ENCODE results near the gene RAET1L. TPM values are rescaled to one million over a fixed set of nuclear protein-coding genes. Genes with fewer than 3 reads are reported as not detected.

The RAET1L gene
- total and polyA plus RNA-seq, 9 of the 15 experiments (the other 6 are each of a cell fraction or from before 2014, with no cell fraction given) = not detected

DNA sequence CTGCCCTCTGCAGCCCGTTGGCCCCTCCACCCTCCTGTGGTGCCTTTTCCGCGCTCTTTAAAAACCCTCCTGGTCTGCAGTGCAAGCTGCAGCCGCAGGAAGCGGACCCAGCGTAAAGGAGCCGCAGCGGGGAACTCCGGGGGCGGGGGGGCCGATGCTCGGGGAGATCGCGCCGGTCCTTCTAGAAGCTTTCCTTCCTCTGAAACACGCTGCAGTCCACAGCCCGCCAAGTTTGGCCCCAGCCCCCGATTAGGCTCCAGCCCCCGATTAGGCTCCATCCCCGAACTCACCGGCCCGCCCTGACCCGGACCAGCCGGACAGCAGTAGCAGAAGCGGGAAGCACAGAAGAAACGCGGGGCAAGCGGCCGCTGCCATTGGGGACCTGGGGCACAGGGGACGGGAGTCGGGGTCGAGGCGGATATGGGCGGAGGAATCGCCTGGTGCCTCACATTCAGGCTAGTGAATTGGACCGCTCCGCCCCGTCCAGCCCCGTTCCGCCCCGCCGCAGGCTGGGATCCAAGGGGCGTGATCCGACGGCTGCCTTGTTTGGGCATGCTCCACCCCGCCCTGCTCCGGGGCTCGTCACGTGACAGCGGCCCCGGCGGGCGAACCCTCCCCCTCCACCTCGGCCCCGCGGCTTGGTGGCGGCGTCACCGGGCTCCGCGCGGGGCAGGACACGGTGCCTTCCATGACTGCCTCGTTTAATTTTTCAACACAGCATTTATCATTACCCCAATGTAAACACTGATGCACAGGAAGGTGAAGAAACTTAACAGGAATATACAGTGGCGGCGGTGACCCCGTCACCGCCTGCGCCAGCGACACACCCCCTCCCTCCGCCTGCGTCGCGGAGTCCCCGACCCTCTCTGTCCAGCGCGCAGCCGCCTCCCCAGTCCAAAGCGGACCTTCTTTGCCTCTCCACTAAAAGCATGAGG, 20.3 kb downstream of the RAET1L start (continued):
- TF ChIP-seq FOS (IDR thresholded peaks at IDR 0.05; ENCODE audit: extremely low read depth, insufficient read length) = no peak
- TF ChIP-seq SPI1 (IDR thresholded peaks at IDR 0.05; ENCODE audit: borderline replicate concordance, low read depth, low read length) = no peak
- no peak for TF ChIP-seq ZNF41 (CRISPR knock-in tag; conservative IDR thresholded peaks at IDR 0.05)
- TF ChIP-seq KDM5B (IDR thresholded peaks at IDR 0.05; ENCODE audit: insufficient replicate concordance, low read depth, low read length) = no peak
- peak; percentile 66; the same call in 1 of the 2 replicates for TF ChIP-seq ZBTB17 (CRISPR knock-in tag; IDR thresholded peaks at IDR 0.05)
- no peak for TF ChIP-seq ZNF583 (CRISPR knock-in tag; IDR thresholded peaks at IDR 0.05)
- TF ChIP-seq, protein P1, sequence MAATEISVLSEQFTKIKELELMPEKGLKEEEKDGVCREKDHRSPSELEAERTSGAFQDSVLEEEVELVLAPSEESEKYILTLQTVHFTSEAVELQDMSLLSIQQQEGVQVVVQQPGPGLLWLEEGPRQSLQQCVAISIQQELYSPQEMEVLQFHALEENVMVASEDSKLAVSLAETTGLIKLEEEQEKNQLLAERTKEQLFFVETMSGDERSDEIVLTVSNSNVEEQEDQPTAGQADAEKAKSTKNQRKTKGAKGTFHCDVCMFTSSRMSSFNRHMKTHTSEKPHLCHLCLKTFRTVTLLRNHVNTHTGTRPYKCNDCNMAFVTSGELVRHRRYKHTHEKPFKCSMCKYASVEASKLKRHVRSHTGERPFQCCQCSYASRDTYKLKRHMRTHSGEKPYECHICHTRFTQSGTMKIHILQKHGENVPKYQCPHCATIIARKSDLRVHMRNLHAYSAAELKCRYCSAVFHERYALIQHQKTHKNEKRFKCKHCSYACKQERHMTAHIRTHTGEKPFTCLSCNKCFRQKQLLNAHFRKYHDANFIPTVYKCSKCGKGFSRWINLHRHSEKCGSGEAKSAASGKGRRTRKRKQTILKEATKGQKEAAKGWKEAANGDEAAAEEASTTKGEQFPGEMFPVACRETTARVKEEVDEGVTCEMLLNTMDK (IDR thresholded peaks at IDR 0.05; ENCODE audit: borderline replicate concordance, insufficient read depth, low read depth, low read length, poor library complexity, severe bottlenecking) = no peak
- no peak for TF ChIP-seq EWSR1 (IDR thresholded peaks at IDR 0.05; ENCODE audit: borderline replicate concordance, low read depth, partially characterized antibody)
- peak; percentile 94 for TF ChIP-seq BHLHE40 (IDR thresholded peaks at IDR 0.05; ENCODE audit: low read length)
- TF ChIP-seq ZNF23 (CRISPR knock-in tag; IDR thresholded peaks at IDR 0.05) = no peak
- TF ChIP-seq, protein P2, sequence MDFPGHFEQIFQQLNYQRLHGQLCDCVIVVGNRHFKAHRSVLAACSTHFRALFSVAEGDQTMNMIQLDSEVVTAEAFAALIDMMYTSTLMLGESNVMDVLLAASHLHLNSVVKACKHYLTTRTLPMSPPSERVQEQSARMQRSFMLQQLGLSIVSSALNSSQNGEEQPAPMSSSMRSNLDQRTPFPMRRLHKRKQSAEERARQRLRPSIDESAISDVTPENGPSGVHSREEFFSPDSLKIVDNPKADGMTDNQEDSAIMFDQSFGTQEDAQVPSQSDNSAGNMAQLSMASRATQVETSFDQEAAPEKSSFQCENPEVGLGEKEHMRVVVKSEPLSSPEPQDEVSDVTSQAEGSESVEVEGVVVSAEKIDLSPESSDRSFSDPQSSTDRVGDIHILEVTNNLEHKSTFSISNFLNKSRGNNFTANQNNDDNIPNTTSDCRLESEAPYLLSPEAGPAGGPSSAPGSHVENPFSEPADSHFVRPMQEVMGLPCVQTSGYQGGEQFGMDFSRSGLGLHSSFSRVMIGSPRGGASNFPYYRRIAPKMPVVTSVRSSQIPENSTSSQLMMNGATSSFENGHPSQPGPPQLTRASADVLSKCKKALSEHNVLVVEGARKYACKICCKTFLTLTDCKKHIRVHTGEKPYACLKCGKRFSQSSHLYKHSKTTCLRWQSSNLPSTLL (IDR thresholded peaks at IDR 0.05) = 0 out of 2 replicates have a peak, but pooled peaks have one; percentile 31
- TF ChIP-seq HDAC8 (tag; IDR thresholded peaks at IDR 0.05) = no peak
- no peak for TF ChIP-seq SIX5 (IDR thresholded peaks at IDR 0.05; ENCODE audit: borderline replicate concordance in 1 of 2, insufficient read depth in 1 of 2, low read depth in 1 of 2, low read length in 2 of 2)
- TF ChIP-seq ZNF232 (CRISPR knock-in tag; IDR thresholded peaks at IDR 0.05) = no peak
- TF ChIP-seq, protein P3, sequence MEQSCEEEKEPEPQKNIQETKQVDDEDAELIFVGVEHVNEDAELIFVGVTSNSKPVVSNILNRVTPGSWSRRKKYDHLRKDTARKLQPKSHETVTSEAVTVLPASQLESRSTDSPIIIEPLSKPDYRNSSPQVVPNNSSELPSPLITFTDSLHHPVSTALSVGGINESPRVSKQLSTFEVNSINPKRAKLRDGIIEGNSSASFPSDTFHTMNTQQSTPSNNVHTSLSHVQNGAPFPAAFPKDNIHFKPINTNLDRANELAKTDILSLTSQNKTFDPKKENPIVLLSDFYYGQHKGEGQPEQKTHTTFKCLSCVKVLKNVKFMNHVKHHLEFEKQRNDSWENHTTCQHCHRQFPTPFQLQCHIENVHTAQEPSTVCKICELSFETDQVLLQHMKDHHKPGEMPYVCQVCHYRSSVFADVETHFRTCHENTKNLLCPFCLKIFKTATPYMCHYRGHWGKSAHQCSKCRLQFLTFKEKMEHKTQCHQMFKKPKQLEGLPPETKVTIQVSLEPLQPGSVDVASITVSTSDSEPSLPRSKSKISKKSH (CRISPR knock-in tag; IDR thresholded peaks at IDR 0.05) = no peak
- no peak for TF ChIP-seq E4F1 (CRISPR knock-in tag; IDR thresholded peaks at IDR 0.05; ENCODE audit: borderline replicate concordance)
- TF ChIP-seq, protein P4, sequence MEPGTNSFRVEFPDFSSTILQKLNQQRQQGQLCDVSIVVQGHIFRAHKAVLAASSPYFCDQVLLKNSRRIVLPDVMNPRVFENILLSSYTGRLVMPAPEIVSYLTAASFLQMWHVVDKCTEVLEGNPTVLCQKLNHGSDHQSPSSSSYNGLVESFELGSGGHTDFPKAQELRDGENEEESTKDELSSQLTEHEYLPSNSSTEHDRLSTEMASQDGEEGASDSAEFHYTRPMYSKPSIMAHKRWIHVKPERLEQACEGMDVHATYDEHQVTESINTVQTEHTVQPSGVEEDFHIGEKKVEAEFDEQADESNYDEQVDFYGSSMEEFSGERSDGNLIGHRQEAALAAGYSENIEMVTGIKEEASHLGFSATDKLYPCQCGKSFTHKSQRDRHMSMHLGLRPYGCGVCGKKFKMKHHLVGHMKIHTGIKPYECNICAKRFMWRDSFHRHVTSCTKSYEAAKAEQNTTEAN (CRISPR knock-in tag; IDR thresholded peaks at IDR 0.05) = no peak

All from K562 (cell line).